ENCODE data around the gene HNRNPH1. TPM values are rescaled to one million over a fixed set of nuclear protein-coding genes. Genes with fewer than 3 reads are reported as not detected.

HNRNPH1 gene
- total RNA-seq, 2 experiments from 2014 or later: 706 to 709 TPM

DNA sequence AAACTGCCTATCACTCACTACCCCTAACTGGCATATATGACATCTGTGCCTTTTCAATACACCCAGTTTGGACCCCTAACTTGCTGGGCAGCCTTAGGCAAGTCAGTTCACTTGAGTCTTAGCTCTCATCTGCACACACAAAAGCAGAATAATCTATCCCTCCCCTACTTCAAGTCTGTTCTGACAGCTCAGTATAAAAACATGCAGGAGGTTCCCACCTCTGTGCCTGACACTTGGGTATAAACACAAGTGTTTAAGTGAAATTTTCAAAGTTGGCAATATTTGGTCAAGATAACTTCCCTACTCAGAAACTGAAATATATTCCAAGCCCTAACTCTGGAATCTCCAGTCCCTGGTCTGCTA, 12.6 kb downstream of the HNRNPH1 start:
- Mint-ChIP-seq H3K4me1 (ENCODE audit: low read depth) (peaks cover 56% of the 10 kb centered on the region), H3K27me3 (no peaks in the 10 kb centered on the region), H3K27ac (peak overlapping the region; percentile 63), H3K9me3 (no peaks in the 10 kb centered on the region), H3K36me3 (ENCODE audit: low read depth) (peaks cover 60% of the 10 kb centered on the region), H3K4me3 (no peak overlapping the region)
- CTCF ChIA-PET: no interaction called here
- intact Hi-C loops (cut with micrococcal nuclease): no loop called here
- POLR2A ChIA-PET: interaction anchor here (0.9 to 5.0 kb wide), 5 partner anchors 12 to 89 kb away, joined by 3 to 51 read pairs (median 3); partner anchors contain the start of gene CANX
- no peak for DNase-seq
- TF ChIP-seq, protein P1, sequence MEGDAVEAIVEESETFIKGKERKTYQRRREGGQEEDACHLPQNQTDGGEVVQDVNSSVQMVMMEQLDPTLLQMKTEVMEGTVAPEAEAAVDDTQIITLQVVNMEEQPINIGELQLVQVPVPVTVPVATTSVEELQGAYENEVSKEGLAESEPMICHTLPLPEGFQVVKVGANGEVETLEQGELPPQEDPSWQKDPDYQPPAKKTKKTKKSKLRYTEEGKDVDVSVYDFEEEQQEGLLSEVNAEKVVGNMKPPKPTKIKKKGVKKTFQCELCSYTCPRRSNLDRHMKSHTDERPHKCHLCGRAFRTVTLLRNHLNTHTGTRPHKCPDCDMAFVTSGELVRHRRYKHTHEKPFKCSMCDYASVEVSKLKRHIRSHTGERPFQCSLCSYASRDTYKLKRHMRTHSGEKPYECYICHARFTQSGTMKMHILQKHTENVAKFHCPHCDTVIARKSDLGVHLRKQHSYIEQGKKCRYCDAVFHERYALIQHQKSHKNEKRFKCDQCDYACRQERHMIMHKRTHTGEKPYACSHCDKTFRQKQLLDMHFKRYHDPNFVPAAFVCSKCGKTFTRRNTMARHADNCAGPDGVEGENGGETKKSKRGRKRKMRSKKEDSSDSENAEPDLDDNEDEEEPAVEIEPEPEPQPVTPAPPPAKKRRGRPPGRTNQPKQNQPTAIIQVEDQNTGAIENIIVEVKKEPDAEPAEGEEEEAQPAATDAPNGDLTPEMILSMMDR (IDR thresholded peaks at IDR 0.05): no peak
- no peak for ATAC-seq

DNA sequence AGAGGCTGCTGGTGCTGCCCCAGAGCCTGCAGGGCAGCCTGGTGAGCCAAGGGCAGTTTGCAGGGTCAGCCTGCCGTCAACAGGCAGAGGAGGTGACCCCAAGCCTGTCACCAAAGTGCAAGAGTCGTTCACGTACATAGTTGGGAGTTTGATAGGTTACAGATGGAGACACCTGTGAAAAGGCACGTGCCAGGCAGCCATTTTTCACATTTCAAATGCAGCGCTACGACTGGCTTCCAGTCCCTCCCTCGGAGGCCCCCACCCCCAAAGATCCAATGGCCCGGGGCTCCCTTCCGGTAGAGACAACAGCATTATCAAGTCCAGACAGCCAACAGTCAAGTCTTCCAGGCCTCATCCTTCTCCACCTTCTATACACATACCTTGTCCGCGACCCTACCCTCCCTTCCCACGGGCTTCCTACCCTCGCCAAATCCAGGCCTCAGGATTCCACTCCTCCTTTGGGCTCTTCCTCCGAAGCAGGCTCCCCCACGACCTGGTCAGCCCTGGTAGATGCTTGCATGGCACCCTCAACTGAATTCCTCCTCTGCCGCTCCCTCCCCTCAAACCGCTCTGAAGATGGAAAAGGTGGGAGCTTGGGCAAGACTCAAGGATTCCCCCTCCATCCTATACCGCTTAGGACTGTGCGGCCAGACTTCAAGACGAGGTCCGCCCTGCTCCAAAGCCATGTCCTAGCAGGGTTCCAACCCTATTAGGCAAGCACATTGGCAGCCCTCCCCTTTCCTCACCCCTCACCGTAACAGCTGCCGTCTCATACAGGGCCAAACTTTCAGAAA, 13.2 kb downstream of the HNRNPH1 start:
- ChIA-PET POLR2A (interaction anchor here (0.9 to 5.0 kb wide), 3 partner anchors 11 to 89 kb away, joined by 3 to 51 read pairs (median 6); partner anchors contain the start of gene CANX), CTCF (no interaction called here)
- ATAC-seq: no peak
- H3K27ac Mint-ChIP-seq: peak overlapping the region; percentile 63
- no peaks in the 10 kb centered on the region for H3K9me3 Mint-ChIP-seq
- H3K36me3 Mint-ChIP-seq (ENCODE audit: low read depth): peaks cover 59% of the 10 kb centered on the region
- H3K4me3 Mint-ChIP-seq: no peak overlapping the region
- no peaks in the 10 kb centered on the region for H3K27me3 Mint-ChIP-seq
- TF ChIP-seq, protein P1 (IDR thresholded peaks at IDR 0.05): no peak
- intact Hi-C loops (cut with micrococcal nuclease): no loop called here
- no peak for DNase-seq
- peaks cover 52% of the 10 kb centered on the region for H3K4me1 Mint-ChIP-seq (ENCODE audit: low read depth)

DNA sequence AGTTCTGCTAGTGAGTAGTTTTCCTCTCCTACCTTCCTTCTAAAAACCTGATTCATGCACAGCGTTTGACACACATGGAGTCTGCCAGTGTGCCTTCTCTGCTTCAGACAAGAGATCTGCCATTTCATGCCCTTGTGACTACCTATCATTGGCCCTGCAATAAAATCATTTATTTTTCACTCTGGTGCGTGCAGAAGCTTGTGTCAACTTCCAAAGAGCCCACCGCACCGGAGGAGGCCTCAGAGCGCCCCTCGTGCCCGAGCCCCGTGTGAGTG, 13.7 kb downstream of the HNRNPH1 start:
- peaks cover 54% of the 10 kb centered on the region for H3K36me3 Mint-ChIP-seq (ENCODE audit: low read depth)
- intact Hi-C loops (cut with micrococcal nuclease): no loop called here
- CTCF ChIA-PET: no interaction called here

DNA sequence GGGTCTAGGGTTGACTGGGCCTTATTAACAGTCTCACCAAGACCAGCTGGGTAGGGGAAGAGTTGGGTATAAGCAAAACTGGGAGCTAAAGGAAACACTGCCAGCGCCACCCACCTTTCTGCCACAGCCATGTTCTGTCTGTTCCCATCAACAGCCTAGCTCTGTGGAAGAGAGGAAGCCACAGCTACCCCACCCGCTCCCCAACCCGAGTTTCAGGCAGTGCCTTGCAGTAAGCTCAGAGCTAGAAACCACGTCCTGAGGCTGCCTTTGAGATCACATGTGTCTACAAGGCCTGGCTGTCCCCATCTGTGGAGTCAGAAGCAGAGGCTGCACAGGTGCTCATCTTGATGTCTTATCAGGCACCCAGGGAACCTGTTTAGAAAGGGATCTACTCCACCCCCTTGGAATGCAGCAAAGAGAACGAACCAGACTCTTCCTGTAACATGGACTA, 15.3 kb downstream of the HNRNPH1 start:
- H3K4me1 Mint-ChIP-seq (ENCODE audit: low read depth): peaks cover 44% of the 10 kb centered on the region
- peak overlapping the region; percentile 76 for H3K27ac Mint-ChIP-seq
- no peak overlapping the region for H3K4me3 Mint-ChIP-seq
- H3K27me3 Mint-ChIP-seq: no peaks in the 10 kb centered on the region
- DNase-seq (peak; percentile 68), ATAC-seq (peak; percentile 66)
- TF ChIP-seq, protein P1 (IDR thresholded peaks at IDR 0.05): no peak
- POLR2A ChIA-PET: interaction anchor here (0.6 to 5.0 kb wide), 2 partner anchors 9 to 60 kb away, joined by 4 to 51 read pairs; no protein-coding TSS in a partner anchor
- intact Hi-C loops (cut with micrococcal nuclease): no loop called here
- H3K9me3 Mint-ChIP-seq: no peaks in the 10 kb centered on the region
- CTCF ChIA-PET: no interaction called here
- peaks cover 42% of the 10 kb centered on the region for H3K36me3 Mint-ChIP-seq (ENCODE audit: low read depth)

More for the DNA sequence above, 13.7 kb downstream of the HNRNPH1 start:
- DNase-seq (no peak), ATAC-seq (no peak)
- no peak overlapping the region for H3K4me3 Mint-ChIP-seq
- no peaks in the 10 kb centered on the region for H3K9me3 Mint-ChIP-seq
- POLR2A ChIA-PET: interaction anchor here (5.0 kb wide), 1 partner anchor 11 kb away, joined by 51 read pairs; no protein-coding TSS in a partner anchor
- peak overlapping the region; percentile 8 for H3K27ac Mint-ChIP-seq
- no peaks in the 10 kb centered on the region for H3K27me3 Mint-ChIP-seq
- TF ChIP-seq, protein P1 (IDR thresholded peaks at IDR 0.05): no peak
- peaks cover 51% of the 10 kb centered on the region for H3K4me1 Mint-ChIP-seq (ENCODE audit: low read depth)
